HEK293 (cell line): ENCODE measurements around the gene RPN1.

Source experiments
- CTCF ChIA-PET: fragments of 350-600 bp; formaldehyde crosslinking; extraction: SDS; loops from one replicate; lab custom pipeline; 2021; ENCODE audit warnings: antibody characterized with exemption; lab: Yijun Ruan, JAX
- POLR2A ChIA-PET: fragments of 300-600 bp; formaldehyde crosslinking; extraction: SDS; loops from one replicate; lab custom pipeline; 2020; ENCODE audit warnings: antibody characterized with exemption, inconsistent platforms; lab: Yijun Ruan, JAX
- H3K27ac ChIP-seq: fragments of 200-500 bp; sonication (Bioruptor generic); 2 replicates; pipeline ENCODE4 v1.5.1; 2014; ENCODE audit warnings: low read depth, low read length, control low read depth, inconsistent platforms; ENCODE audit errors: extremely low read depth
- H3K36me3 ChIP-seq, 2 experiments: fragments of 200-500 bp in 1 of 2; sonication (Bioruptor generic) in 1 of 2; 1 replicate in 1 of 2; 2 replicates in 1 of 2; pipeline ENCODE4 v1.5.1; 2014 to 2017; ENCODE audit warnings: inconsistent platforms in 2 of 2, low read length in 2 of 2; ENCODE audit not compliant: control insufficient read depth in 2 of 2, insufficient read depth in 1 of 2
- H3K4me1 ChIP-seq: fragments of 200-500 bp; sonication (Bioruptor generic); 2 replicates; pipeline ENCODE4 v1.5.1; 2014; ENCODE audit warnings: mild to moderate bottlenecking, low read length, inconsistent platforms; ENCODE audit not compliant: control insufficient read depth, insufficient read depth
- H3K4me3 ChIP-seq: 2 replicates; pipeline ENCODE4 v1.5.1; 2011; ENCODE audit warnings: low read depth, mild to moderate bottlenecking, control low read depth, low read length, moderate library complexity
- H3K9me3 ChIP-seq: fragments of 200-500 bp; sonication (Bioruptor generic); 2 replicates; pipeline ENCODE4 v1.5.1; 2014; ENCODE audit warnings: low read depth, low read length, inconsistent platforms; ENCODE audit not compliant: control insufficient read depth, insufficient read depth
- GFI1B ChIP-seq: fragments of 450-650 bp; formaldehyde crosslinking; IDR thresholded peaks from 2 replicates; pipeline ENCODE4 v1.5.1; 2016; ENCODE audit warnings: missing biosample characterization, missing genetic modification characterization
- GLIS2 ChIP-seq: fragments of 450-650 bp; formaldehyde crosslinking; IDR thresholded peaks from 2 replicates; pipeline ENCODE4 v1.5.1; 2016; ENCODE audit warnings: missing biosample characterization, missing genetic modification characterization
- KLF8 ChIP-seq: fragments of 450-650 bp; formaldehyde crosslinking; IDR thresholded peaks from 2 replicates; pipeline ENCODE4 v1.5.1; 2016; ENCODE audit warnings: missing biosample characterization, missing genetic modification characterization
- SALL2 ChIP-seq: fragments of 450-650 bp; formaldehyde crosslinking; IDR thresholded peaks from 2 replicates; pipeline ENCODE4 v1.5.0; 2017; ENCODE audit warnings: missing biosample characterization, mild to moderate bottlenecking, missing genetic modification characterization, borderline replicate concordance
- SETDB1 ChIP-seq: IDR thresholded peaks from one replicate; pipeline ENCODE4 v1.6.1; 2017; ENCODE audit warnings: mild to moderate bottlenecking, low read length, moderate library complexity, mixed read lengths; ENCODE audit not compliant: insufficient read length
- ZBTB1 ChIP-seq: fragments of 450-650 bp; formaldehyde crosslinking; IDR thresholded peaks from 2 replicates; pipeline ENCODE4 v1.5.1; 2016; ENCODE audit warnings: missing biosample characterization, missing genetic modification characterization
- ZBTB17 ChIP-seq: fragments of 450-650 bp; formaldehyde crosslinking; IDR thresholded peaks from 2 replicates; pipeline ENCODE4 v1.5.1; 2016; ENCODE audit warnings: missing biosample characterization, missing genetic modification characterization
- ZNF121 ChIP-seq: fragments of 450-650 bp; formaldehyde crosslinking; IDR thresholded peaks from 2 replicates; pipeline ENCODE4 v1.5.1; 2016; ENCODE audit warnings: missing biosample characterization, missing genetic modification characterization
- ZNF146 ChIP-seq: fragments of 450-650 bp; formaldehyde crosslinking; IDR thresholded peaks from 2 replicates; pipeline ENCODE4 v1.5.1; 2016; ENCODE audit warnings: missing biosample characterization, missing genetic modification characterization
- ZNF157 ChIP-seq: fragments of 450-650 bp; formaldehyde crosslinking; IDR thresholded peaks from 2 replicates; pipeline ENCODE4 v1.5.1; 2016; ENCODE audit warnings: missing biosample characterization, missing genetic modification characterization
- ZNF211 ChIP-seq: fragments of 450-650 bp; formaldehyde crosslinking; IDR thresholded peaks from 2 replicates; pipeline ENCODE4 v1.5.1; 2016; ENCODE audit warnings: low read depth, missing biosample characterization, missing genetic modification characterization
- ZNF221 ChIP-seq: fragments of 450-650 bp; formaldehyde crosslinking; IDR thresholded peaks from 2 replicates; pipeline ENCODE4 v1.5.1; 2017; ENCODE audit warnings: missing biosample characterization, missing genetic modification characterization, borderline replicate concordance
- ZNF248 ChIP-seq: fragments of 450-650 bp; formaldehyde crosslinking; IDR thresholded peaks from 2 replicates; pipeline ENCODE4 v1.5.1; 2017; ENCODE audit warnings: missing biosample characterization, missing genetic modification characterization
- ZNF311 ChIP-seq: fragments of 450-650 bp; formaldehyde crosslinking; IDR thresholded peaks from 2 replicates; pipeline ENCODE4 v1.5.1; 2017; ENCODE audit warnings: missing biosample characterization, missing genetic modification characterization, borderline replicate concordance
- ZNF433 ChIP-seq: fragments of 450-650 bp; formaldehyde crosslinking; IDR thresholded peaks from 2 replicates; pipeline ENCODE4 v1.5.1; 2016; ENCODE audit warnings: missing biosample characterization, missing genetic modification characterization, low read depth
- ZNF473 ChIP-seq: fragments of 450-650 bp; formaldehyde crosslinking; IDR thresholded peaks from 2 replicates; pipeline ENCODE4 v1.5.1; 2017; ENCODE audit warnings: missing biosample characterization, missing genetic modification characterization
- ZNF548 ChIP-seq: fragments of 450-650 bp; formaldehyde crosslinking; IDR thresholded peaks from 2 replicates; pipeline ENCODE4 v1.5.1; 2016; ENCODE audit warnings: missing biosample characterization, missing genetic modification characterization
- ZNF561 ChIP-seq: fragments of 450-650 bp; IDR thresholded peaks from 2 replicates; pipeline ENCODE4 v1.5.1; 2018; ENCODE audit warnings: missing biosample characterization, missing genetic modification characterization, borderline replicate concordance
- ZNF585B ChIP-seq: fragments of 450-650 bp; formaldehyde crosslinking; IDR thresholded peaks from 2 replicates; pipeline ENCODE4 v1.5.1; 2016; ENCODE audit warnings: missing biosample characterization, missing genetic modification characterization
- ZNF610 ChIP-seq: fragments of 450-650 bp; formaldehyde crosslinking; IDR thresholded peaks from 2 replicates; pipeline ENCODE4 v1.5.1; 2016; ENCODE audit warnings: missing biosample characterization, missing genetic modification characterization, borderline replicate concordance
- ZNF777 ChIP-seq: fragments of 450-650 bp; formaldehyde crosslinking; IDR thresholded peaks from 2 replicates; pipeline ENCODE4 v1.5.1; 2017; ENCODE audit warnings: missing biosample characterization, missing genetic modification characterization, borderline replicate concordance
- TF ChIP-seq, protein P1 (sequence below): fragments of 450-650 bp; formaldehyde crosslinking; IDR thresholded peaks from 2 replicates; pipeline ENCODE4 v1.5.1; 2017; ENCODE audit warnings: missing biosample characterization, missing genetic modification characterization
- TF ChIP-seq, protein P2 (sequence below): fragments of 450-650 bp; formaldehyde crosslinking; IDR thresholded peaks from 2 replicates; pipeline ENCODE4 v1.5.1; 2016; ENCODE audit warnings: missing biosample characterization, missing genetic modification characterization

The RPN1 gene

DNA sequence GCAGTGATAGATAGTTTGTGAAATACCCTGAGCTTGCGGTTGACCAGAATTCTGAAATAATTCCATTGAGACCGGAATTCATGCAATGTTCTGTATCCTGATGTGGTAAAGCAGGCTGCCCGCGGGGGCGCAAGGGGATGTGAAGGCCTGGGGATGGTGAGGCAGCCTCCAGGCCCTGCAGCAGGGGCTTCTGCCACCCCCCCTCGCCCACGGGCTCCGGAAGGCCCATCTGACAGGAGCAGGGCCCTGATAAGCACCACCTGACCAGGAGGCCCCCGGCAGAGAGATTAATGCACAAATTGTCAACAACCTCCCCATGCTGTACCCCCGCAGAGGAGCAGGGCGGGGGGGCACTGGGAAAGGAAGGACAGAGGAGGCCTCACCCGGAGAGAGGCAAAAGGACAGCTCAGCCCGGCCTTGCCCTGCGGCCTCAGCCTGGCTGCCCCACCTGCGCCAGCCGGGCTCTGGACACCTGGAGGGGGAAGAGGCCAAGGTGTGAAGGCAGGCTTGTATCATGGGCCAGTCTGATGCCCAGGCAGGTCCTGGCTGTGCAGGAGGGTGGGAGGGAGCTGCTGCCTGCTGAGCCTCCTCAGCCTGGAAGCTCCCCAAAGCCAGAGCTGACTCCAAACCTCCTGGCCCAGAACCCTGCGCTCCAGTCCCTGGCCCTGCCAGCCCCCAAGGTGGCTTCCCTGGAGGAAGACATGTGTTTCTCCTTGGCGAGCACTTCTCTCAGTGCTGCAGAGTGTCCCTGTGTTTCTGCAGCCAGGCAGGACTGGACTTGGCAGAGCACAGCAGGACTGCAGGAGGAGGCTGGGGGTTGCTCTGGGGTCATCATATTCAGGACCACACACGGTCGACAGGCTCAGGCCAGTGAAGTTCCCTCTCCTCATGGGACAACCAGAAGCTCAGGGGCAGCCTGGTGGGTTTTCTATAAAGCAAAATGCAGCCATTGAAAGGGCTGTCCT lies 46.5 kb downstream of the RPN1 start (continued):
- TF ChIP-seq GLIS2, result 0 out of 2 replicates have a peak, but pooled peaks have one; percentile 10
- TF ChIP-seq, protein P1, sequence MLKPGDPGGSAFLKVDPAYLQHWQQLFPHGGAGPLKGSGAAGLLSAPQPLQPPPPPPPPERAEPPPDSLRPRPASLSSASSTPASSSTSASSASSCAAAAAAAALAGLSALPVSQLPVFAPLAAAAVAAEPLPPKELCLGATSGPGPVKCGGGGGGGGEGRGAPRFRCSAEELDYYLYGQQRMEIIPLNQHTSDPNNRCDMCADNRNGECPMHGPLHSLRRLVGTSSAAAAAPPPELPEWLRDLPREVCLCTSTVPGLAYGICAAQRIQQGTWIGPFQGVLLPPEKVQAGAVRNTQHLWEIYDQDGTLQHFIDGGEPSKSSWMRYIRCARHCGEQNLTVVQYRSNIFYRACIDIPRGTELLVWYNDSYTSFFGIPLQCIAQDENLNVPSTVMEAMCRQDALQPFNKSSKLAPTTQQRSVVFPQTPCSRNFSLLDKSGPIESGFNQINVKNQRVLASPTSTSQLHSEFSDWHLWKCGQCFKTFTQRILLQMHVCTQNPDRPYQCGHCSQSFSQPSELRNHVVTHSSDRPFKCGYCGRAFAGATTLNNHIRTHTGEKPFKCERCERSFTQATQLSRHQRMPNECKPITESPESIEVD (tag by site-specific recombination), result no peak
- TF ChIP-seq GFI1B (tag by site-specific recombination), result no peak
- TF ChIP-seq ZNF433 (tag by site-specific recombination), result no peak
- TF ChIP-seq ZNF157 (tag by site-specific recombination), result no peak
- TF ChIP-seq, all 188 proteins: peak for 2

DNA sequence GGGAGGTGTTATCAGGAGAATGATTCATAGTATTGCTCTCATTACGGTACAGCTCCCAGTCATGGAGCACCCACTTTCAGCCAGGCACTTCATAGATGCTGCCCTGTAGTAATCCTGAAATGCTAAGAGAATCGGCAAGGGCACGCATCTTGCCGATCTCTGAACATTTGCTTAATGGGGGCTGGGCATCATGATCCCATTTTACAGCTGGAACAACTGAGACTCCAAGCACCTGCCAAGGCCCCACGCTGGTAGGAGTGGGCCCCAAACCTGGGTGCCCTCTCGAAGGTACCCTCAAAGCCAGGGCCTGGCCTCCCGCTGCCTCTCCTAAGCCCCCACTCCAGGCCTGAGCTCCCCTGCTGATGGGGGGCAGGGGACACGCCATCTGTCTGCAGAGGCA lies 47.3 kb downstream of the RPN1 start:
- CTCF ChIA-PET, result interaction anchor here (1.7 kb wide), 1 partner anchor 15 kb away, joined by 6 read pairs; no protein-coding TSS in a partner anchor
- Histone ChIP-seq H3K36me3 (no peaks in the 10 kb centered on the region), H3K4me3 (no peak overlapping the region), H3K4me1 (no peaks in the 10 kb centered on the region), H3K27ac (no peak overlapping the region), H3K9me3 (no peaks in the 10 kb centered on the region)
- no peak for TF ChIP-seq ZNF221 (tag by site-specific recombination)
- POLR2A ChIA-PET, result no interaction called here

DNA sequence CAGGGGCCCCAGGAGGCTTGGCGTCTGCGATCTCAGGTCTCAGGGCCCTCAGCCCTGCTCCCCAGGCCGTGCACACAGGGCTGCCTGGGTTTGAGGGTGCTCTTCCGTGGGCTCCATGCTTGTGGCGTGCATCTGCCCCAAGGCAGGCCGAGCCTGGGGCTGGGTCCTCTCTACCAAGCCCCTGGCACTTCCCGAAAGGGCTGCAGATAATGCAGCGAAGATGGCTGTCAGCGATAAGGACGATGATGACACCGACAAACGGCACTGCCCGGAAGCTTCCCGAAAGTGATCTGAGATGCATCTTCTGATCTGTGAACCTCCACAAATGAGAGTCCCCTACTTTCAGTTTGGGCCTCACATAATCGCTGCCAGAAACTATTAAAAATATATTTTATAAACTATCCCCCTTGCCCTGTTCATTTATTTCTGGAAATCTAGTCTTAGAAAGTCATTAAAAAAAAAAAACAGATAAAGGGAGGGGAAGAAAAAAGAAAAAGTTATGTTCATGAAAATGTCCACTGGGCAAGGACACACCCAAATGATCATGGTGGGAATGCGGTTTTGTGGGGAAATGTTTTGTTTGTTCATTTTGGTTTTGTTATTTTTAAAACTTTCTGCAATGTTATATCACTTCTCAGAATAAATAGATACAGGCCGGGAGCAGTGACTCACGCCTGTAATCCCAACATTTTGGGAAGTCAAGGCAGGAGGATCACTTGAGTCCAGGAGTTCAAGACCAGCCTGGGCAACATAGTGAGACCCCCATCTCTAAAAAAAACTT lies 51.5 kb downstream of the RPN1 start:
- ChIA-PET CTCF (no interaction called here), POLR2A (no interaction called here)

DNA sequence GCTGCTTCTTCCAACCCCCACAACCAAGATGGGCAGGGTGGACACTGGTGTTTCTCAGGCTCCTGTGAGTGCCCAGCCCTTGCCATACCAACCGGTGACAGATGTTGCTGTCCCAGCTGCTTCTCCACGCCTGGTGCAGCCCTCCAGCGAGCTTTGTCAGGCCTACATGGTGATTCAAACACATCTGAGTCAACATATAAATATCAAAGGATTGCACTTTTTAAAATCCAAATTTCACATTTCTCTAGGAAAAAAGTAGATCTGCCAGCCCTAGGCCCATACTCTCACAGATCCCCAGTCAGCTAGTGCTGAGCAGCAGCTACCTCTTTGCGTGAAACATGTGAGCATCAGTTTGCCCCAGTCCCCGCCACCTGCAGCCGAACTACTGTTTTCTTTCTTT lies 52.7 kb downstream of the RPN1 start:
- POLR2A ChIA-PET, result no interaction called here
- CTCF ChIA-PET, result no interaction called here

More for the DNA sequence above, 51.5 kb downstream of the RPN1 start:
- no peaks in the 10 kb centered on the region for H3K36me3 ChIP-seq
- no peak for TF ChIP-seq ZBTB17 (tag by site-specific recombination)
- 0 out of 2 replicates have a peak, but pooled peaks have one; percentile 22 for TF ChIP-seq ZNF121 (tag by site-specific recombination)
- no peak overlapping the region for H3K27ac ChIP-seq
- no peaks in the 10 kb centered on the region for H3K4me1 ChIP-seq
- no peak overlapping the region for H3K4me3 ChIP-seq
- no peaks in the 10 kb centered on the region for H3K9me3 ChIP-seq

DNA sequence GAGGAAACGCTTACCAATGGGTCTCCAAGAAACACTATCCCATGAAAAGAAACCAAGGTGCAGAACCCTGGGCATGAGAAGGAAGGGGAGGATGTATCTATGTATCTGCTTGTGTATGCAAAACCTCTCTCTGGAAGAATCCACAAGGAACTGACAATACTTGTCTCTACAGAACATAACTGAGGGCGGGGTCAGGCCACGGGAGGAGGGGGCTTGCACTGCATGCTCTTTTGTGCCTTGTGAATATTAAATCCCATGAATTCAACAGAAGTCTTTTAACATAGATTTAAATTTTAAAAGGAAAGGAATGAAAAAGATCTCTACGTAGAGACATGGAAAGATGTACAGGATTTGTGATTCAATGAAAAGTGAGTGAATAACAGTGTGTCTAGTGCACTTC lies 57.8 kb downstream of the RPN1 start:
- no peak overlapping the region for H3K27ac ChIP-seq
- H3K4me1 ChIP-seq, result no peaks in the 10 kb centered on the region
- no peaks in the 10 kb centered on the region for H3K36me3 ChIP-seq
- no peaks in the 10 kb centered on the region for H3K9me3 ChIP-seq
- CTCF ChIA-PET, result no interaction called here
- POLR2A ChIA-PET, result no interaction called here
- H3K4me3 ChIP-seq, result no peak overlapping the region
- no peak for TF ChIP-seq ZNF211 (tag by site-specific recombination)
- no peak for TF ChIP-seq KLF8 (tag by site-specific recombination)
- no peak for TF ChIP-seq ZNF610 (tag by site-specific recombination)
- TF ChIP-seq ZNF561 (tag by site-specific recombination), result no peak
- TF ChIP-seq ZNF548, result no peak
- no peak for TF ChIP-seq ZNF777 (tag by site-specific recombination)
- no peak for TF ChIP-seq ZNF146 (tag by site-specific recombination)
- no peak for TF ChIP-seq ZNF585B (tag by site-specific recombination)
- no peak for TF ChIP-seq ZNF248 (tag by site-specific recombination)
- TF ChIP-seq, protein P2, sequence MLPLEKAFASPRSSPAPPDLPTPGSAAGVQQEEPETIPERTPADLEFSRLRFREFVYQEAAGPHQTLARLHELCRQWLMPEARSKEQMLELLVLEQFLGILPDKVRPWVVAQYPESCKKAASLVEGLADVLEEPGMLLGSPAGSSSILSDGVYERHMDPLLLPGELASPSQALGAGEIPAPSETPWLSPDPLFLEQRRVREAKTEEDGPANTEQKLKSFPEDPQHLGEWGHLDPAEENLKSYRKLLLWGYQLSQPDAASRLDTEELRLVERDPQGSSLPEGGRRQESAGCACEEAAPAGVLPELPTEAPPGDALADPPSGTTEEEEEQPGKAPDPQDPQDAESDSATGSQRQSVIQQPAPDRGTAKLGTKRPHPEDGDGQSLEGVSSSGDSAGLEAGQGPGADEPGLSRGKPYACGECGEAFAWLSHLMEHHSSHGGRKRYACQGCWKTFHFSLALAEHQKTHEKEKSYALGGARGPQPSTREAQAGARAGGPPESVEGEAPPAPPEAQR (tag by site-specific recombination), result no peak
- no peak for TF ChIP-seq SALL2
- no peak for TF ChIP-seq ZNF473 (tag by site-specific recombination)
- no peak for TF ChIP-seq SETDB1

More for the DNA sequence above, 52.7 kb downstream of the RPN1 start:
- TF ChIP-seq SETDB1, result no peak
- TF ChIP-seq ZNF311 (tag by site-specific recombination), result no peak
- TF ChIP-seq ZBTB1 (tag by site-specific recombination), result no peak
- Histone ChIP-seq H3K36me3 (no peaks in the 10 kb centered on the region), H3K4me1 (no peaks in the 10 kb centered on the region), H3K9me3 (no peaks in the 10 kb centered on the region), H3K4me3 (no peak overlapping the region), H3K27ac (no peak overlapping the region)
